SK-N-SH (cell line): ENCODE results near the gene HECW1.

Experiments used
- CTCF ChIP-seq: fragments of 200-600 bp; sonication (generic); IDR thresholded peaks from 2 replicates; pipeline ENCODE4 v1.6.1; 2017; ENCODE audit warnings: antibody characterized with exemption, mild to moderate bottlenecking, moderate library complexity
- FOSL2 ChIP-seq: IDR thresholded peaks from 2 replicates; pipeline ENCODE4 v1.4.0; 2012; ENCODE audit warnings: low read depth, mild to moderate bottlenecking, moderate library complexity, borderline replicate concordance
- NFIC ChIP-seq: IDR thresholded peaks from 2 replicates; pipeline ENCODE4 v1.4.0; 2012; ENCODE audit warnings: borderline replicate concordance
- REST ChIP-seq: IDR thresholded peaks from 2 replicates; pipeline ENCODE4 v1.6.1; 2012; ENCODE audit warnings: mild to moderate bottlenecking, low read depth, low read length, moderate library complexity
- RFX5 ChIP-seq: IDR thresholded peaks from 2 replicates; pipeline ENCODE4 v1.6.1; 2012; ENCODE audit warnings: mild to moderate bottlenecking, improper control_type of control experiment, low read length
- SMC3 ChIP-seq: IDR thresholded peaks from 2 replicates; pipeline ENCODE4 v1.6.1; 2012; ENCODE audit warnings: low read depth, low read length, improper control_type of control experiment
- TAF1 ChIP-seq: IDR thresholded peaks from 2 replicates; pipeline ENCODE4 v1.6.1; 2012; ENCODE audit warnings: low read depth, mild to moderate bottlenecking, low read length, moderate library complexity, borderline replicate concordance

- TF ChIP-seq TAF1 (no peak), RFX5 (no peak), REST (no peak), NFIC (no peak), SMC3 (no peak), CTCF (no peak), FOSL2 (no peak)
Observed at GRCh38 chr7:43198599-43199090, 86.2 kb downstream of the HECW1 start.
